ENCODE measurements around the gene PHACTR1.

DNA sequence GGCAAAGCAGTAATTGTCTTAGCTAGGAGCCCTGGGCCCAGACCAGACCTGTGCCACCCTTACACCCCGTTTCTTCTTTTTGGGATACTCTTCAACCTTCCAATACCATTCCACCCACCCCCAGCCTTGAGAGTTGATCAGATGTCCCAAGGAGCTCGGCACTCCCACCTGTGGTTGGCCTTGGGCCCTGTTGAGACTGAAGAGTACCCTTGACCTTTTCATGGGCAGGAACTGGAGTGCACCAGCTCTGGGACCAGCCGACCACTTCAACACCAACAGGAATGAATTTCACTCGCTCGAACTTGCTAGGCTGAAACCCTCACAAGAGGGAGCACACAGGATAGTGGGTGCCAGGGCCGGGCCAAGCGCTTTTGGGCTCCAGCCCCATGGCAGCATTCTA, 273.6 kb downstream of the PHACTR1 start:
- TF ChIP-seq, protein P1, sequence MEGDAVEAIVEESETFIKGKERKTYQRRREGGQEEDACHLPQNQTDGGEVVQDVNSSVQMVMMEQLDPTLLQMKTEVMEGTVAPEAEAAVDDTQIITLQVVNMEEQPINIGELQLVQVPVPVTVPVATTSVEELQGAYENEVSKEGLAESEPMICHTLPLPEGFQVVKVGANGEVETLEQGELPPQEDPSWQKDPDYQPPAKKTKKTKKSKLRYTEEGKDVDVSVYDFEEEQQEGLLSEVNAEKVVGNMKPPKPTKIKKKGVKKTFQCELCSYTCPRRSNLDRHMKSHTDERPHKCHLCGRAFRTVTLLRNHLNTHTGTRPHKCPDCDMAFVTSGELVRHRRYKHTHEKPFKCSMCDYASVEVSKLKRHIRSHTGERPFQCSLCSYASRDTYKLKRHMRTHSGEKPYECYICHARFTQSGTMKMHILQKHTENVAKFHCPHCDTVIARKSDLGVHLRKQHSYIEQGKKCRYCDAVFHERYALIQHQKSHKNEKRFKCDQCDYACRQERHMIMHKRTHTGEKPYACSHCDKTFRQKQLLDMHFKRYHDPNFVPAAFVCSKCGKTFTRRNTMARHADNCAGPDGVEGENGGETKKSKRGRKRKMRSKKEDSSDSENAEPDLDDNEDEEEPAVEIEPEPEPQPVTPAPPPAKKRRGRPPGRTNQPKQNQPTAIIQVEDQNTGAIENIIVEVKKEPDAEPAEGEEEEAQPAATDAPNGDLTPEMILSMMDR (conservative IDR thresholded peaks at IDR 0.05 in 1 of 2, IDR thresholded peaks at IDR 0.05 in 1 of 2; ENCODE audit: extremely low read depth in 1 of 2, insufficient read depth in 1 of 2, low read depth in 1 of 2, low read length in 2 of 2), result no peak
- no peak for TF ChIP-seq EZH2 (IDR thresholded peaks at IDR 0.05; ENCODE audit: borderline replicate concordance, low read length)
